ENCODE measurements around the gene KHNYN.

The KHNYN gene

DNA sequence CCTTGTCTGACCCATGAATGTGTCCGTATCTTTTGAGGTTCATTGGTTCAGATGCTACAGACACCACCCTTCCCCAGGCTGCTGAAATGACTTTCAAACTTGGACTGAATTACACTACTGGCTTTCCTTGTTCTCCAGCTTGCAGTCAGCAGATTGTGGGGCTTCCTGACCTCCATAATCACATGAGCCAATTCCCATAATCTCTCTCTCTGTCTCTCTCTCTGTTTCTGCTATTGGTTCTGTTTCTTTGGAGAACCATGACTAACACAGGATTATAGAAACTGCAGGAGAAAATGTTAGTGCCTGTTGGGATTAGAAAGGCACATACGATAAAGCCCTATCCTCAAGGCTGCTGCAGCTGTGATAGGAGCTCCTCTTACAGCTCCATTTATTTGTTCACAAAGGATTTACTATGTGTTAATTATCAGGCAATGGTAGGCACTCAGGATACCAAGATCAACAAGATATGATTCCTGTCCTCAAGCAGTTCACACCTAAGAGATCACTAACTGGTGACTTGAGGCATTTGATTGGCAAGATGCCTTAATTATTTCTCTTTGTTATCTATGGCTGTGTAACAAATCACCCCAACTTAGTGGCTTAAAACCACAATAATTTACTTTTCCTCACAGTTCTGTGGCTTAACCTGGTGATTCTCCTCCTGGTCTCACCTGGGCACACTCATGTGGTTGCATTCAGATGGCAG is 41.1 kb upstream of the KHNYN start:
- DNase-seq (ENCODE audit: low read depth): no peak
- H3K4me3 ChIP-seq (ENCODE audit: low read depth, low read length): no peak overlapping the region
- TF ChIP-seq CTCF (IDR thresholded peaks at IDR 0.05; ENCODE audit: control insufficient read depth, extremely low read depth, insufficient read depth): no peak

DNA sequence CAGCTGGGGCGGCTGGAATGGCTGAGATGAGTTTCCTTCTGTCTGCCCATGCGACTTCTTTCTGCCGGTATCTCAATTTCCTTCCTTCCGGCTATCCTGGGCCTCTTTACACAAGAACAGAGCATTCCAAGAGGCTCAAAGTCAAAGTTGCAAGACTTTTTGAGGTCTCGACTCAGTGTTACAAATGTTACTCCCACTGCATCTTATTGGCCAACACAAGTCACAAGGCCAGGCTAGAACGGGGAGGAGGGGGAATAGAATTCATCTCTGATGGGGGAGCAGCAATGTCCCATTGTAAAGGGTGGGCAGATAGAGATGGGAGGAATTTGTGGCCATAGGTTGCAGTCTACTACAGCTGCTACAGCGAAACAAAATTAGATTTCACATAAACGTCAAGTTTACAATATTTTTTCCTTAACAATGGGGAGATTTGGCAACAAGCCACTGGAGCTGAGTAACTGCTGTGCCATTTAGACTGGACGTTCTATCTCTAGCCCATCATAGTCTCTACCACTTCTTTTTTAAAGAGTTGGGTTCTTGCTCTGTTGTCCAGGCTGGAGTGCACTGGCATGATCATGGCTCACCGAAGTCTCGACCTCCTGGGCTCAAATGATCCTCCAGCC is 40.4 kb upstream of the KHNYN start:
- DNase-seq (ENCODE audit: low read depth): no peak
- no peak for TF ChIP-seq CTCF (IDR thresholded peaks at IDR 0.05; ENCODE audit: control insufficient read depth, extremely low read depth, insufficient read depth)
- H3K4me3 ChIP-seq (ENCODE audit: low read depth, low read length): no peak overlapping the region

DNA sequence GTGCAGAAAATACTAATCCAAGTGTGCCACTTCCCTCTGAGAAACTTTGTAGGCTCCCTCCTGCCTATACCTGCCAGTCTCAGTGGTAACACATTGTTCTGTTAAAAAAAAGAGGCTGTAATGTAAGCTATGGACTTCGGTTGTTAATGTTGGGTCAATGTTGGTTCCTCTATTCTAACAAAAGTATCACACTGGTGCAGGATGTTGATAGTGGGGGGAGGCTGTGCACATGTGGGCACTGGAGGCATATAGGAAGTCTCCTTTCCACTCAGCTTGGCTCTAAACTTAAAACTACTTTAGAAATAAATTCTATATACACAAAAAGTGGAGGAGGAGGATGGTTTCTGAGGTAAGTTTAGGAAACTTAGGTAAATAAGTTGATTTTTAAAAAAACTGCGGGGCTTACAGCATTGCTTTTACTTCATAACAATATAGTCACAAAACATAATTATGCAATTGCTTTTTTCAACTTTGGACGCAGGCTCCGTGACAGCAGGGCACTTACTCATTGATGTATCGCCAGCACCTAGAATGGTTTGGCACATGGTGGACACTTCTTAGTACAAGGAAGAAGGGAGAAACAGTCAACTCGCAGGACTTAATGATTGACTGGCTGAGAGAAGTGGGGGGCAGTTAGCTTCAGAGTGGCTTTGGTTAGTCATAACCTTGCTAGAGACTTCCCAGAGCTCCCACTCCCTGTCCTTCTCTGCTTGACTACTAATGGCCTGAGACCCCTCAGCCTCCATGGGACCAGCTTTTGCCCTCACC is 38.9 kb upstream of the KHNYN start:
- no peak overlapping the region for H3K4me3 ChIP-seq (ENCODE audit: low read depth, low read length)
- TF ChIP-seq CTCF (IDR thresholded peaks at IDR 0.05; ENCODE audit: control insufficient read depth, extremely low read depth, insufficient read depth): no peak
- DNase-seq (ENCODE audit: low read depth): no peak

GRCh38 chr14:24392325-24393091 is 37.2 kb upstream of the KHNYN start:
- peak; percentile 47 for DNase-seq (ENCODE audit: low read depth)
- no peak overlapping the region for H3K4me3 ChIP-seq (ENCODE audit: low read depth, low read length)
- peak; percentile 29 for TF ChIP-seq CTCF (IDR thresholded peaks at IDR 0.05; ENCODE audit: control insufficient read depth, extremely low read depth, insufficient read depth)

DNA sequence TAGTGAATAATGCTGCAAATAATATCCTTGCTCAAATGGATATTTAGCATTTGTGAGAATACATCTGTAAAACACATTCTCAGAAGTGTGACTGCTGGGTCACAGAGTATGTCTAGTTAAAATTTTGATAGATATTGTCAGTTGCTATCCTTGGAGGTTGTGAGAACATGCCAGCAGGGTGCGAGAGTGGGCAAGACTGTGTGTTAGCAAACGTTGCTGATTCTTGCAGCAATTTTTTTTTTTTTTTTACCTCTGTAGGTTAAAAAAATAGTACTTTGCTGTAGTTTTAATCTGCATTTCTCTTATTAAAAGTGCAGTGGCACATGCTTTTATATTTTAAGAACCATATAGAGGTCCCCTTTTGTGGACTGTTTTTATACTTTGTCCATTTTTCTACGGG is 35.5 kb upstream of the KHNYN start:
- peak; percentile 35 for TF ChIP-seq CTCF (IDR thresholded peaks at IDR 0.05; ENCODE audit: control insufficient read depth, extremely low read depth, insufficient read depth)
- H3K4me3 ChIP-seq (ENCODE audit: low read depth, low read length): no peak overlapping the region
- no peak for DNase-seq (ENCODE audit: low read depth)

DNA sequence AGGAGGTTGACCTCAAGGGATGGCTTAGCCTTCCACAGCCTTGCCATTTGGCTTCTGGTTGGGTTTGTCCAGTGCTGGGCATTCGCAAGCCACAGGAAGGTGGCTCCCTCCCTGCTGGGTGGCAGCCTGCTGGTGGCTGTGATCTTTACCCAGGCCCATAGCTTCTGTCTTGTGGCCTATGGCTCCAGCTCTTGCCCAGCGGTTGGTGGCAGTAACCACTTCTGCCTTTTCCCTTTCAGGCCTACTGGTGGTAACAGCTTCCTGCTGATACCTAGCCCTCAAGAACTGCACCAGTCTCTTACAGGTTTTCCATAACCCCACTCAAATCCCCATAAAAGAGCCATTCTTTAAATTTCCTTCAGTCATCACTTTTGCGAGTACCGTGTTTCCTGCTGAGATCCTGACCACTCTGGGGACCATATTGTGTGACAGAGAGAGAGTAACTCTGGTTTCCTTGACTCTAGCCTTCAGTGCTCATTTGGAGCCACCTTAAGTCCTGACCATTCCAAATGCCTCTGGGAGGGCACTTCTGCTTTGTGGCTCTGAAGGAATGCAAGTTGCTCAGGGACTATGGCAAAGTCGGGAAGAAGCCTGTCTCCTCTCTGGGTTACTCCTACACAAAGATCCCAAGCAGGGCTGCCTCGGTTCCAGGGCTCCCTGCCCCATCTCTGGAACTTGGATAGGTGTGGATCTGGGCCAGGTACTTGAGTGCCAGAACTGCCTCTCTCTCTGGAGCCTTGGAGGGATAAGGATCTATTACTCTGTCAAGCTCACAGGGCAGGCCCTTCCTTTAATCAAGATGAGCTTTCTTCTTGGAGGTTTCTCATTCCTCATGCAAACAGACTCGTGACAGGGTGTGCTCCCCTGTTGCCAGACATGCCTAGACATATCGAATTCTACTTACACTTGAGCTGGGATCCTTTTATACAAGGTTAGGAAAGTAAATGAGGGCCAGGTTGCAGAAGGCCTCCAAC is 33.9 kb upstream of the KHNYN start:
- no peak for TF ChIP-seq CTCF (IDR thresholded peaks at IDR 0.05; ENCODE audit: control insufficient read depth, extremely low read depth, insufficient read depth)
- no peak for DNase-seq (ENCODE audit: low read depth)
- no peak overlapping the region for H3K4me3 ChIP-seq (ENCODE audit: low read depth, low read length)
